HepG2 (cell line): ENCODE measurements around the gene MORC3. TPM values are rescaled to one million over a fixed set of nuclear protein-coding genes. Genes with fewer than 3 reads are reported as not detected.

Source experiments
- ATF7-NPFF ChIP-seq: sonication (generic); formaldehyde crosslinking; IDR thresholded peaks from 2 replicates; pipeline ENCODE4 v1.8.1; 2023; ENCODE audit warnings: mild to moderate bottlenecking, low read depth, missing genetic modification reagents, moderate library complexity
- BORCS8-MEF2B ChIP-seq: sonication (generic); formaldehyde crosslinking; IDR thresholded peaks from 2 replicates; pipeline ENCODE4 v1.8.0; 2022; ENCODE audit warnings: mild to moderate bottlenecking, missing genetic modification reagents
- BRD4 ChIP-seq: sonication (generic); formaldehyde crosslinking; IDR thresholded peaks from 2 replicates; pipeline ENCODE4 v1.4.0; 2020; ENCODE audit warnings: missing genetic modification reagents
- ETS1 ChIP-seq: sonication (generic); formaldehyde crosslinking; IDR thresholded peaks from 2 replicates; pipeline ENCODE4 v1.4.0; 2020; ENCODE audit warnings: missing genetic modification reagents
- FLYWCH1 ChIP-seq: sonication (generic); formaldehyde crosslinking; IDR thresholded peaks from 2 replicates; pipeline ENCODE4 v1.8.1; 2023; ENCODE audit warnings: mild to moderate bottlenecking, missing genetic modification reagents
- FOXJ3 ChIP-seq: sonication (generic); formaldehyde crosslinking; IDR thresholded peaks from 2 replicates; pipeline ENCODE4 v1.4.0; 2020; ENCODE audit warnings: missing genetic modification reagents, mild to moderate bottlenecking, borderline replicate concordance
- FOXO1 ChIP-seq: sonication (generic); formaldehyde crosslinking; IDR thresholded peaks from 2 replicates; pipeline ENCODE4 v1.4.0; 2020; ENCODE audit warnings: missing genetic modification reagents
- LRRFIP1 ChIP-seq: sonication (generic); formaldehyde crosslinking; conservative IDR thresholded peaks from 2 replicates; pipeline ENCODE4 v1.4.0; 2020; ENCODE audit warnings: missing genetic modification reagents
- MTF1 ChIP-seq: sonication (generic); formaldehyde crosslinking; IDR thresholded peaks from 2 replicates; pipeline ENCODE4 v1.5.0; 2020; ENCODE audit warnings: missing genetic modification reagents
- NFE2L1 ChIP-seq: sonication (generic); formaldehyde crosslinking; IDR thresholded peaks from 2 replicates; pipeline ENCODE4 v1.4.0; 2020; ENCODE audit warnings: missing genetic modification reagents, mild to moderate bottlenecking, borderline replicate concordance
- NONO ChIP-seq, 2 experiments: fragments of 450-650 bp in 1 of 2; sonication (generic) in 1 of 2; formaldehyde crosslinking in 1 of 2; IDR thresholded peaks in 1 of 2; conservative IDR thresholded peaks in 1 of 2; 2 replicates each; pipeline versions ENCODE4 v1.6.1 to v1.8.0; 2017 to 2022; ENCODE audit warnings: mild to moderate bottlenecking in 1 of 2, missing genetic modification reagents in 1 of 2, moderate library complexity in 1 of 2
- NR2F2 ChIP-seq: IDR thresholded peaks from 2 replicates; pipeline ENCODE4 v1.6.1; 2012; ENCODE audit warnings: low read depth, inconsistent platforms, borderline replicate concordance
- POLR2A ChIP-seq, 2 experiments: IDR thresholded peaks; 2 replicates each; pipeline ENCODE4 v1.6.1; 2011; ENCODE audit warnings: low read depth in 2 of 2, low read length in 2 of 2, mild to moderate bottlenecking in 1 of 2, moderate library complexity in 1 of 2; ENCODE audit not compliant: insufficient read depth in 1 of 2
- RXRA ChIP-seq: sonication (generic); formaldehyde crosslinking; IDR thresholded peaks from 2 replicates; pipeline ENCODE4 v1.5.1; 2020; ENCODE audit warnings: missing genetic modification reagents
- SALL1 ChIP-seq: sonication (generic); formaldehyde crosslinking; IDR thresholded peaks from 2 replicates; pipeline ENCODE4 v1.8.0; 2022; ENCODE audit warnings: mild to moderate bottlenecking, missing genetic modification reagents
- SAP130 ChIP-seq: IDR thresholded peaks from 2 replicates; pipeline ENCODE4 v1.6.1; 2016; ENCODE audit warnings: low read depth
- SKIL ChIP-seq: sonication (generic); formaldehyde crosslinking; IDR thresholded peaks from 2 replicates; pipeline ENCODE4 v1.8.0; 2022; ENCODE audit warnings: missing genetic modification reagents, mild to moderate bottlenecking, moderate library complexity, borderline replicate concordance
- STAG1 ChIP-seq: sonication (generic); formaldehyde crosslinking; IDR thresholded peaks from 2 replicates; pipeline ENCODE4 v1.4.0; 2020; ENCODE audit warnings: missing genetic modification reagents
- WIZ ChIP-seq: sonication (generic); formaldehyde crosslinking; IDR thresholded peaks from 2 replicates; pipeline ENCODE4 v1.5.1; 2020; ENCODE audit warnings: mild to moderate bottlenecking, missing genetic modification reagents
- ZNF260 ChIP-seq: sonication (generic); formaldehyde crosslinking; IDR thresholded peaks from 2 replicates; pipeline ENCODE4 v1.4.0; 2020; ENCODE audit warnings: missing genetic modification reagents, low read depth, mild to moderate bottlenecking, borderline replicate concordance
- ZNF264 ChIP-seq: sonication (generic); formaldehyde crosslinking; IDR thresholded peaks from 2 replicates; pipeline ENCODE4 v1.4.0; 2020; ENCODE audit warnings: missing genetic modification reagents
- ZNF354B ChIP-seq: sonication (generic); formaldehyde crosslinking; IDR thresholded peaks from 2 replicates; pipeline ENCODE4 v1.8.0; 2022; ENCODE audit warnings: mild to moderate bottlenecking, missing genetic modification reagents
- ZNF44 ChIP-seq: sonication (generic); formaldehyde crosslinking; IDR thresholded peaks from 2 replicates; pipeline ENCODE4 v1.5.1; 2020; ENCODE audit warnings: mild to moderate bottlenecking, missing genetic modification reagents
- ZNF562 ChIP-seq: sonication (generic); formaldehyde crosslinking; IDR thresholded peaks from 2 replicates; pipeline ENCODE4 v1.8.0; 2022; ENCODE audit warnings: missing genetic modification reagents, borderline replicate concordance
- ZNF576 ChIP-seq: sonication (generic); formaldehyde crosslinking; IDR thresholded peaks from 2 replicates; pipeline ENCODE4 v1.4.0; 2020; ENCODE audit warnings: mild to moderate bottlenecking, missing genetic modification reagents
- ZNF614 ChIP-seq: IDR thresholded peaks from 2 replicates; pipeline ENCODE4 v1.6.1; 2018; ENCODE audit warnings: missing biosample characterization, missing genetic modification reagents, inconsistent platforms, borderline replicate concordance
- ZNF709 ChIP-seq: sonication (generic); formaldehyde crosslinking; IDR thresholded peaks from 2 replicates; pipeline ENCODE4 v1.5.0; 2020; ENCODE audit warnings: mild to moderate bottlenecking, missing genetic modification reagents
- ZNF782 ChIP-seq: sonication (generic); formaldehyde crosslinking; IDR thresholded peaks from 2 replicates; pipeline ENCODE4 v1.4.0; 2020; ENCODE audit warnings: missing genetic modification reagents, mild to moderate bottlenecking, borderline replicate concordance
- polyA plus RNA-seq, 8 experiments: library from polyadenylated mRNA; depleted of rRNA in 3 of 8; stranded (reverse) in 7 of 8; unstranded in 1 of 8; fragments of >200 nt; fragmentation: Illumina TruSeq in 4 of 8; extraction: Trizol in 4 of 8; gene quantifications; 2 replicates each; pipeline versions ENCODE4 v1.2.1 to v1.2.3, GENCODE V29; 2011 to 2016; ENCODE audit warnings: low read depth in 4 of 8, missing spikeins in 1 of 8, mixed read lengths in 1 of 8; ENCODE audit not compliant: insufficient read depth in 1 of 8
- total RNA-seq, 5 experiments: library from RNA; depleted of rRNA; stranded (reverse); fragments of >200 nt; fragmentation: Illumina TruSeq; extraction: Trizol; gene quantifications; 2 replicates each; pipeline ENCODE4 v1.2.3, GENCODE V29; 2016; ENCODE audit warnings: low read depth in 1 of 5

Gene MORC3
- total and polyA plus RNA-seq, 2 of the 13 experiments (the other 11 are each of a cell fraction or from before 2014, with no cell fraction given), result 12.9 to 19.5 TPM

- TF ChIP-seq SALL1 (CRISPR knock-in tag) (0 out of 2 replicates have a peak, but pooled peaks have one; percentile 39), ZNF782 (CRISPR knock-in tag) (no peak), LRRFIP1 (CRISPR knock-in tag) (no peak), ZNF562 (no peak), ZNF264 (CRISPR knock-in tag) (peak; percentile 48; the same call in 1 of the 2 replicates), SKIL (CRISPR knock-in tag) (no peak), MTF1 (no peak), FOXO1 (0 out of 2 replicates have a peak, but pooled peaks have one; percentile 39), ZNF576 (no peak), WIZ (CRISPR knock-in tag) (no peak), RXRA (CRISPR knock-in tag) (no peak), POLR2A (IDR thresholded peaks at IDR 0.05; ENCODE audit: insufficient read depth in 1 of 2, low read depth in 2 of 2, low read length in 2 of 2) (no peak), ZNF260 (CRISPR knock-in tag) (no peak), ZNF44 (CRISPR knock-in tag) (no peak), ZNF709 (CRISPR knock-in tag) (no peak), FOXJ3 (CRISPR knock-in tag) (0 out of 2 replicates have a peak, but pooled peaks have one; percentile 22), ATF7-NPFF (CRISPR knock-in tag) (no peak), ETS1 (CRISPR knock-in tag) (no peak), BORCS8-MEF2B (CRISPR knock-in tag) (no peak), STAG1 (CRISPR knock-in tag) (peak; percentile 84), NR2F2 (no peak), BRD4 (CRISPR knock-in tag) (no peak), SAP130 (no peak), FLYWCH1 (CRISPR knock-in tag) (no peak), ZNF614 (no peak), NONO (IDR thresholded peaks at IDR 0.05) (no peak), NONO (CRISPR knock-in tag; conservative IDR thresholded peaks at IDR 0.05) (0 out of 2 replicates have a peak, but pooled peaks have one; percentile 25), ZNF354B (CRISPR knock-in tag) (no peak), NFE2L1 (CRISPR knock-in tag) (no peak)
Observed at GRCh38 chr21:36419996-36420395, 100.0 kb downstream of the MORC3 start (continued).
